ENCODE measurements around the gene HDAC1.
"Not testable (repeated sequence)": the region's sequence is repeated elsewhere in the genome, so short reads cannot be mapped to it uniquely, and the experiment has no call there.

HDAC1 gene

GRCh38 chr1:32349211-32349708, 57.4 kb downstream of the HDAC1 start:
- DNase-seq (ENCODE audit: low read depth) = no peak

DNA sequence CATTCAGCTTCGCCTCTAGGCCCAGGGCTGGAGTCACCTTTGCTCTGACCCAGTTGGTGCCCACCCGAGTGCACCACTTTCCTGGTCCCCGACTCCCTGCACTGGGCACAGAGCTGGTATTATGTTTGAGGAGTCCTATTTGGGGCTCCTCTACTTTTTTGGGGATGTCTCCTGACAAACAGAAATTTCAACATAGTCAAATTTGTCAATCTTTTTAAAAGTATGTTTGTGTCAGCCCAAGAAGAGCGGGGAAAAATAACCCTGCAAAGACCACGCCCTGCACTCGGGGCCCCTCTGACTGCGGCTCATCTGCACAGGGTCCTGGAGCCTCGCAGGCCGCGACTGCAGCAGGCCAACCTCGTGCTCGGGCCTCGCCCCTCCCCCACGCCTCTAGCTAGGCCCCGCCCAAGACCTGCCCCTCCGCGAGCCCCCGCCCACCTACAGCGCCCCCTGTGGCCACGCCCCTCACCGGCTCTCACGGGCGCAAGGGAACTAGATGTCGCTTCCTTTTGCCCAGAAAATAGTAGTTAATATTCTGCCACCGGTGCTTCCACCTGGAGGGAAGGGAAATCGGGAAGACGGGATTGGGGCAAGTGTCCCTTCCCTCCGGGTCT, 59.0 kb downstream of the HDAC1 start:
- no peak for DNase-seq (ENCODE audit: low read depth)

GRCh38 chr1:32351399-32352238, 59.7 kb downstream of the HDAC1 start:
- DNase-seq (ENCODE audit: low read depth) = peak; percentile 83

GRCh38 chr1:32352239-32352745, 60.4 kb downstream of the HDAC1 start:
- no peak for DNase-seq (ENCODE audit: low read depth)

- no peak for DNase-seq (ENCODE audit: low read depth)
Observed at GRCh38 chr1:32352831-32353383, 61.0 kb downstream of the HDAC1 start.

- no peak for DNase-seq (ENCODE audit: low read depth)
Observed at GRCh38 chr1:32353431-32353830, 61.5 kb downstream of the HDAC1 start.

GRCh38 chr1:32353886-32354570, 62.1 kb downstream of the HDAC1 start:
- DNase-seq (ENCODE audit: low read depth) = no peak

GRCh38 chr1:32355778-32356177, 63.9 kb downstream of the HDAC1 start:
- DNase-seq (ENCODE audit: low read depth) = not testable (repeated sequence)

DNA sequence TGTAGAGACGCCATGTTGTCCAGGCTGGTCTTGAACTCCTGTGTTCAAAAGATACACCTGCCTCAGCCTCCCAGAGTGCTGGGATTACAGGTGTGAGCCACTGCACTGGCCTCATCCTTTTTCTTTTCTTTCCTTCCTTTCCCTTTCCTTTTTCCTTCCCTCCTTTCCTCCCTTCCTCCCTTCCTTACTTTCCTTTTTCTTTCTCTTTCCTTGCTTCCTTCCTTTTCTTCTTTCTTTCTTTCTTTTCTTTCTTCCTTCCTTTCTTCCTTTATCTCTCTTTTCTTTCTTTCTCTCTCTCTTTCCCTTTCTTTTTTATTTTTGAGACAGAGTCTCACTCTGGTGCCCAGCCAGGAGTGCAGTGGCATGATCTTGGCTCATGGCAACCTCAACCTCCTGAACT, 64.6 kb downstream of the HDAC1 start:
- DNase-seq (ENCODE audit: low read depth) = no peak

DNA sequence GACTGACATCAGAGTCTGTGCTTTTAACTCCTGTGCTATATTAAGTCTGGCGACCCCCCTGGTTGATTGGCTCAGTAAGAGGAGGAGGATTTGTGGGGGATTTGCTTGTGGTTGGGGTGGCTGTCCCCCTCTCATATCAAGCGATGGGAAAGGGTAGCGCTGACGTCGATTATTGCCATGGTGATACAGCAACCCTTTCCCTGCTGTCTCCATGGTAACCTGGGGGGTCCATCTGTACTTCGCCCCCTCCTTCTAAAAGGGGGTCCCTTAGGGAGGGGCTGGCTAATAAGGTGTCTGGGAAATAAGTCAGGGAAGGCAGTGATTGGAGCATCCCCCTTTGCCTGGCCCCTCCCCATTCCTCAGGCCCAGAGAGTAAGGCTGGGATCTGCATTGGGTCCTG, 65.7 kb downstream of the HDAC1 start:
- no peak for DNase-seq (ENCODE audit: low read depth)

DNA sequence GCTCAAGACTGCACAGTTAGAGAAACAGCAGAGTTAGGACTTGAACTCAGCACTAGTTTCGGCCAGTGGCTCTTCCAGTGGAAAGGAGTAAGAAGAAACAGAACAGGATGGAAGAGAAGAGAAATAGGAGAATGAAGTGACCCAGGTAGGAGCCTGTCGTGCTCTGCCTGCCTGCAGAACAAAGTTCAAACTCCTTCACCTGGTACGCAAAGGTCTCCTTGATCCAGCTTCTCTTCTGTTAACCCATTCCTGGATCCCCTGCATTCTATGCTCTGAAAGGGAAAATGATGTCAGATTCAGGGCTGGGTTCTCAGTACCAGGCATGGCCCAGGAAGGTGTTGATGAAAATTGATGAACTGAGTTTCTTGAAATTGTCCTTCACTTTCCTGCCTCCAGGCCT, 66.6 kb downstream of the HDAC1 start:
- no peak for DNase-seq (ENCODE audit: low read depth)

GRCh38 chr1:32361308-32361673, 69.4 kb downstream of the HDAC1 start:
- DNase-seq (ENCODE audit: low read depth) = no peak

- no peak for DNase-seq (ENCODE audit: low read depth)
Observed at GRCh38 chr1:32361674-32362473, 70.0 kb downstream of the HDAC1 start.

GRCh38 chr1:32362474-32363313, 70.8 kb downstream of the HDAC1 start, which contains the start of the genes FAM229A and TSSK3:
TSS of gene FAM229A (minus strand) at chr1:32362485. CDS start at chr1:32362091, 394 bp downstream.
TSS of gene TSSK3 (plus strand) at chr1:32362539. CDS start at chr1:32362702, 163 bp downstream.
- no peak for DNase-seq (ENCODE audit: low read depth)

- DNase-seq (ENCODE audit: low read depth) = no peak
Observed at GRCh38 chr1:32363713-32364112, 71.8 kb downstream of the HDAC1 start.

- DNase-seq (ENCODE audit: low read depth) = no peak
Observed at GRCh38 chr1:32364836-32365235, 73.0 kb downstream of the HDAC1 start.

DNA sequence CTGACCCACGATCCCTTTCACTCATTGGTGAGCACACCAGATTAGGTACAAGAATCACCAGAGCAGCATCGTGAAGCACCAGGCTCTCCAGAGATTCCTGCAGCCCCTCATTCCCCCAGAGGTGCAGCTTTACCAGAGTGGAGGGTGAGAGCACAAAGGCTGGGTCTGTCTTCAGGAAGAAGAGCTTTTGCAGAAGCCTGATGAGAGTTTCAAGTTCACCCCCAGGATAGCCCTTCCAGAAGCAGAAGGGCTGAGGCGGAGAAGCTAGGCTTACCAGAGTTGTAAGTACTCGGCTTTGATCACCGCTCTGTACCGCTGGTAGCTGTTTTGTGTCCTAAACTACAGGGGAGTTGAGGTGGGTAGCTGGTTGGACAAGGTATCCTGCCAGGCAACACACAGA, 73.6 kb downstream of the HDAC1 start:
- DNase-seq (ENCODE audit: low read depth) = no peak

- no peak for DNase-seq (ENCODE audit: low read depth)
Observed at GRCh38 chr1:32367912-32368635, 76.2 kb downstream of the HDAC1 start.

DNA sequence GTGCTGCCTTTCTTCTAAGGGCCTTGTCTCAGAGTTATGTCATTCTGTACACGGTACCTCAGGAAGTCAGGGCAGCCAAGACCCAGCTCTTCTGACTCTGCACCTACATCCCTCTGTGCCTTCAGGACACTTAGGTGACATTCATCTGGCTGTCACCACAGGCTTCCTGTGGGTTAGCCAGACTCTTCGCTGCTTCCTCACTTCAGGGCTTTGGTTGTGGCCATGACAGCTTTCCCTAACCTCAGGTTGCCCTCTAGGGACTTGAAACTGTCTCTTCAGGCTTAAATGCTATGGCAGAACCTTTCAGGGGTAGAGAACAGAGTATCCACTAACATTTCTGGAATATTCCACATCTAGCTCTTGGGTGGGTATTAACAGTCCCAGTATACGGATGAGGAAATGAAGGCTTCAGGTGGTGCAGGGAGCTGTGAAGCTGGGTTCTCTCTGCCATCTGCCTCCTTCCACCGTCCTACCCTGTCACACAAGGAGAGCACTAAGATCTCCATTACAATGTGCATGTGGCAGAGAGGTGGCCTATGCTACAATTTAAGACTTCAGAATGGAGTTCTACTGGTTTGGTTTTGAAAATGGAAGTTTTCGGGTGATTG, 80.4 kb downstream of the HDAC1 start:
- no peak for DNase-seq (ENCODE audit: low read depth)
